A549 (cell line): Measurements from ENCODE around the gene XPNPEP3. TPM values are rescaled to one million over a fixed set of nuclear protein-coding genes. Genes with fewer than 3 reads are reported as not detected.

Source experiments
- ATAC-seq, 2 experiments: fragments of 200-7000 bp in 1 of 2; fragments of >200 bp in 1 of 2; cut with Nextera tagmentation in 1 of 2; cut with Tn5 transposase in 1 of 2; 3 replicates each; pipeline versions ENCODE4 v1.8.0 to v1.9.1; 2018 to 2020; ENCODE audit warnings: mild to moderate bottlenecking in 1 of 2, moderate library complexity in 1 of 2
- CTCF ChIA-PET: fragments of 300-600 bp; sonication (Branson Sonifier 250); formaldehyde crosslinking; extraction: SDS; loops from one replicate; lab custom pipeline; 2021; ENCODE audit warnings: antibody characterized with exemption, inconsistent platforms; lab: Yijun Ruan, JAX
- POLR2A ChIA-PET: fragments of 350-600 bp; formaldehyde crosslinking; extraction: SDS; loops from one replicate; lab custom pipeline; 2021; ENCODE audit warnings: antibody characterized with exemption, inconsistent platforms; lab: Yijun Ruan, JAX
- DNase-seq, 2 experiments: peaks; one replicate each; pipeline versions ENCODE4 v3.0.0 to v3.0.0-alpha.2; 2011 to 2016; ENCODE audit warnings: low read depth in 1 of 2, low spot score in 1 of 2
- FAIRE-seq: peaks from 2 replicates; lab custom pipeline; 2011; peaks lifted over from hg19 to GRCh38; lab: Jason Lieb, UNC
- H3K27ac ChIP-seq, 2 experiments: fragments of >200 bp; sonication (Bioruptor Twin); formaldehyde crosslinking; 3 replicates each; pipeline ENCODE4 v1.5.1; 2016 to 2017
- H3K4me1 ChIP-seq: fragments of >200 bp; sonication (Bioruptor Twin); formaldehyde crosslinking; 3 replicates; pipeline ENCODE4 v1.6.1; 2016
- H3K4me2 ChIP-seq: fragments of >200 bp; sonication (Bioruptor Twin); formaldehyde crosslinking; 3 replicates; pipeline ENCODE4 v1.6.1; 2016
- H3K4me3 ChIP-seq: fragments of >200 bp; sonication (Bioruptor Twin); formaldehyde crosslinking; 3 replicates; pipeline ENCODE4 v1.5.1; 2016
- H3K9me3 ChIP-seq: fragments of >200 bp; sonication (Bioruptor Twin); formaldehyde crosslinking; 3 replicates; pipeline ENCODE4 v1.6.1; 2016
- EHMT2 ChIP-seq: fragments of 200-600 bp; sonication (generic); IDR thresholded peaks from 2 replicates; pipeline ENCODE4 v1.6.1; 2016; ENCODE audit warnings: antibody characterized with exemption, low read depth, mild to moderate bottlenecking, moderate library complexity
- EP300 ChIP-seq, 2 experiments: fragments of >200 bp; sonication (Bioruptor Twin); formaldehyde crosslinking; IDR thresholded peaks; 2 replicates in 1 of 2; 3 replicates in 1 of 2; pipeline ENCODE4 v1.6.1; 2016 to 2017
- ESRRA ChIP-seq: fragments of 150-350 bp; IDR thresholded peaks from 2 replicates; pipeline ENCODE4 v1.6.1; 2014; ENCODE audit warnings: mild to moderate bottlenecking, low read length, borderline replicate concordance
- FOXS1 ChIP-seq: fragments of 250-450 bp; sonication (Bioruptor Pico); IDR thresholded peaks from 2 replicates; pipeline ENCODE4 v1.5.0; 2020; ENCODE audit warnings: mild to moderate bottlenecking, moderate library complexity
- GATA3 ChIP-seq: IDR thresholded peaks from 2 replicates; pipeline ENCODE4 v1.6.1; 2012; ENCODE audit warnings: borderline replicate concordance
- HOXA7 ChIP-seq: fragments of 250-450 bp; sonication (Bioruptor Pico); IDR thresholded peaks from 2 replicates; pipeline ENCODE4 v1.5.0; 2020; ENCODE audit warnings: mild to moderate bottlenecking, moderate library complexity
- HOXB5 ChIP-seq: fragments of 250-450 bp; sonication (Bioruptor Pico); IDR thresholded peaks from 2 replicates; pipeline ENCODE4 v1.5.0; 2020; ENCODE audit warnings: mild to moderate bottlenecking, moderate library complexity
- JUNB ChIP-seq: fragments of >200 bp; sonication (Bioruptor Twin); formaldehyde crosslinking; IDR thresholded peaks from 2 replicates; pipeline ENCODE4 v1.6.1; 2016
- KDM1A ChIP-seq: fragments of 200-600 bp; sonication (generic); IDR thresholded peaks from 2 replicates; pipeline ENCODE4 v1.6.1; 2016; ENCODE audit warnings: low read depth, mild to moderate bottlenecking
- MAZ ChIP-seq: fragments of 150-350 bp; IDR thresholded peaks from 2 replicates; pipeline ENCODE4 v1.6.1; 2014; ENCODE audit warnings: antibody characterized with exemption, low read depth, low read length, borderline replicate concordance
- NFE2L2 ChIP-seq: fragments of 150-350 bp; conservative IDR thresholded peaks from 2 replicates; pipeline ENCODE4 v1.6.1; 2014; ENCODE audit warnings: low read length
- NPAS2 ChIP-seq: fragments of 250-450 bp; sonication (Bioruptor Pico); IDR thresholded peaks from 2 replicates; pipeline ENCODE4 v1.8.0; 2022; ENCODE audit warnings: mild to moderate bottlenecking, moderate library complexity, borderline replicate concordance
- NR3C1 ChIP-seq: fragments of >200 bp; sonication (Bioruptor Twin); formaldehyde crosslinking; IDR thresholded peaks from 3 replicates; pipeline ENCODE4 v1.6.1; 2017
- PHF8 ChIP-seq: fragments of 200-600 bp; sonication (generic); IDR thresholded peaks from 2 replicates; pipeline ENCODE4 v1.6.1; 2016; ENCODE audit warnings: low read depth, mild to moderate bottlenecking, antibody characterized with exemption, moderate library complexity, borderline replicate concordance
- RAD21 ChIP-seq, 2 experiments: fragments of >200 bp in 1 of 2; sonication (Bioruptor Twin) in 1 of 2; formaldehyde crosslinking in 1 of 2; IDR thresholded peaks in 1 of 2; conservative IDR thresholded peaks in 1 of 2; 2 replicates in 1 of 2; 3 replicates in 1 of 2; pipeline ENCODE4 v1.6.1; 2012 to 2018; ENCODE audit warnings: inconsistent platforms in 1 of 2
- RFX5 ChIP-seq: fragments of 450-650 bp; IDR thresholded peaks from 2 replicates; pipeline ENCODE4 v1.7.1; 2014; ENCODE audit warnings: antibody characterized with exemption, mild to moderate bottlenecking, moderate library complexity
- TP53 ChIP-seq: fragments of 250-450 bp; sonication (Bioruptor Pico); IDR thresholded peaks from 2 replicates; pipeline ENCODE4 v1.5.0; 2021; ENCODE audit warnings: mild to moderate bottlenecking, moderate library complexity
- ZC3H11A ChIP-seq: fragments of 450-650 bp; IDR thresholded peaks from 2 replicates; pipeline ENCODE4 v1.6.1; 2014; ENCODE audit warnings: antibody characterized with exemption, mild to moderate bottlenecking
- ZNF302 ChIP-seq: fragments of 250-450 bp; sonication (Bioruptor Pico); IDR thresholded peaks from 2 replicates; pipeline ENCODE4 v1.9.0; 2021; ENCODE audit warnings: inconsistent platforms, mild to moderate bottlenecking, moderate library complexity
- WGBS: methylation state at CpG from one replicate; pipeline ENCODE4 v1.1.6; 2017; ENCODE audit errors: missing lambda C conversion rate; 5-methylcytosine and 5-hydroxymethylcytosine counted together
- polyA plus RNA-seq, 4 experiments: library from polyadenylated mRNA; depleted of rRNA in 3 of 4; stranded (reverse); fragments of >200 nt; fragmentation: RNase III in 1 of 4; extraction: RNeasy Plus Mini Kit Qiagen cat#74134 plus additional on column Dnase treatment in 1 of 4; gene quantifications; 2 replicates in 3 of 4; 3 replicates in 1 of 4; pipeline ENCODE4 v1.2.3, GENCODE V29; 2011 to 2017
- TF ChIP-seq, protein P1 (sequence below): fragments of 250-450 bp; sonication (Bioruptor Pico); IDR thresholded peaks from 2 replicates; pipeline ENCODE4 v1.5.0; 2021; ENCODE audit warnings: mild to moderate bottlenecking, moderate library complexity, borderline replicate concordance
- TF ChIP-seq, protein P2 (sequence below): fragments of 200-600 bp; sonication (generic); IDR thresholded peaks from 2 replicates; pipeline ENCODE4 v1.6.1; 2016; ENCODE audit warnings: antibody characterized with exemption, mild to moderate bottlenecking, moderate library complexity
- TF ChIP-seq, protein P3 (sequence below): fragments of >200 bp; sonication (Bioruptor Twin); formaldehyde crosslinking; IDR thresholded peaks from 3 replicates; pipeline ENCODE4 v1.5.1; 2016
- TF ChIP-seq, protein P4 (sequence below): fragments of >200 bp; sonication (Bioruptor Twin); formaldehyde crosslinking; IDR thresholded peaks from 3 replicates; pipeline ENCODE4 v1.6.1; 2016

The XPNPEP3 gene
- polyA plus RNA-seq, 2 of the 4 experiments (the other 2 are of a cell fraction): 12.7 to 23.3 TPM

DNA sequence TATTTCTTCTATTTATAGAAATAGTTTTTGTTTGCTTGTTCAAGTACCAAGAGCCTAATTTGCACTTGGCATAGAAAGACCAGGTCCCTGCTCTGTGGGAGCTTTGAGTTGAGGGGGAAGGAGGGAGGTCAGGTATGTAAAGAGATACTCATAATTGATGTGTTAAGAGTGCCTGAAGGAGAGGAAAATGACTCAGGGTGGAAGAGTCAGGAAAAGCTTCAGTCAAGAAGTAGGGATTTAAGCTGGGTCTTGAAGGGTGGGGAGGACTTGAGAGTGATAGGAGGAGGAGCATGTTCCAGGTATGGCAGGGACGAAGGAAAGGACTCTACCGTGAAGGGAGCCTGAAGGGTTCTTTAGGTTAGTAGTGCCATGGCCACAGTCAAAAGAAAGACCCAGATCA, 103.2 kb downstream of the XPNPEP3 start:
- Histone ChIP-seq H3K9me3 (no peaks in the 10 kb centered on the region), H3K4me1 (no peaks in the 10 kb centered on the region), H3K27ac (no peak overlapping the region), H3K4me2 (no peak overlapping the region), H3K4me3 (no peak overlapping the region)
- no peak for TF ChIP-seq FOXS1 (CRISPR knock-in tag)
- no peak for TF ChIP-seq RFX5
- TF ChIP-seq HOXA7: no peak
- no peak for TF ChIP-seq NFE2L2
- ChIA-PET POLR2A (interaction anchor here (0.5 to 1.4 kb wide), 4 partner anchors 8 to 967 kb away, joined by 3 to 15 read pairs (median 10); no protein-coding TSS in a partner anchor), CTCF (no interaction called here)
- DNase-seq (no peak), FAIRE-seq (no peak), ATAC-seq (no peak)
- WGBS: 94% methylated on average over 2 of the region's 2 CpGs

DNA sequence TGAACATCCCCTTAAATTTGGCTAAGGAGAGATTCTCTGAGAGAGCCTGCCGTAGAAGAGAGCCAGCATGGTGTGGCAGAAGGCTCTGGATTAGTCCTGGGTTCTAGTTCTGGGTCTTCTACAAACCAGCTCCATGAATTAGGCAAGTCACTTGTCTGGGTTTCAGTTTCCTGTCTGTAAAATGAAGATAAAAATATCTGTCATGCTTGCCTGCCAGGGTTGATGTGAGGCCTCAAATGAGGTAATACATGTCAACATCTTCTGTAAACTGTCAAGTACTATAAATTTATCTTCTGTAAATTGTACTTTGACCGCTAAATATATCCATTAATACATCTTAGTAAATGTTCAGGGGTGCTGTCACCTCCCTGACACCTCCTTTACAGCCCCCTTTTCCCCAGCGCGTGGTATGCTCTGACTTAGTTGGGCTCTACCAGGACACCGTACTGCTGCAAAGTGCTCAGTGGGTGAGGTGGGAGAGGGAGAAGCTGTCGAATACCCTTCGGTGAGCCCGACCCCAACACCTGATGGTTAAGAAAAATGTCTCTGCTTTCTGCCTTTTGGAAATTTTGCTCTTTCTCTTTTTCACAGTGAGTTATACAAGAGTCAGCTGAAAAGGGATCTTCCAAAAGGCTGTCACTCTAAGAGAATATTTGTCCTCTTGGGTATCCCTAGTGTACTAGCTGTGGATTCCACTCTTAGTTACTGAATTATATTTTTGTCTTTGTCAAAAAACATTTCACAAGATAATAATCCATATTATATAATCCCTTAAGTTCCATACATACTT, 109.2 kb downstream of the XPNPEP3 start:
- POLR2A ChIA-PET: interaction anchor here (0.5 to 1.3 kb wide), 2 partner anchors 15 to 821 kb away, joined by 3 to 5 read pairs; partner anchors contain the start of gene RBX1
- Histone ChIP-seq H3K9me3 (no peaks in the 10 kb centered on the region), H3K4me2 (no peak overlapping the region), H3K4me1 (no peaks in the 10 kb centered on the region), H3K4me3 (no peak overlapping the region), H3K27ac (no peak overlapping the region)
- TF ChIP-seq ZNF302 (no peak), MAZ (no peak), NPAS2 (no peak), PHF8 (no peak), RAD21 (conservative IDR thresholded peaks at IDR 0.05 in 1 of 2, IDR thresholded peaks at IDR 0.05 in 1 of 2) (no peak)
- TF ChIP-seq, protein P1, sequence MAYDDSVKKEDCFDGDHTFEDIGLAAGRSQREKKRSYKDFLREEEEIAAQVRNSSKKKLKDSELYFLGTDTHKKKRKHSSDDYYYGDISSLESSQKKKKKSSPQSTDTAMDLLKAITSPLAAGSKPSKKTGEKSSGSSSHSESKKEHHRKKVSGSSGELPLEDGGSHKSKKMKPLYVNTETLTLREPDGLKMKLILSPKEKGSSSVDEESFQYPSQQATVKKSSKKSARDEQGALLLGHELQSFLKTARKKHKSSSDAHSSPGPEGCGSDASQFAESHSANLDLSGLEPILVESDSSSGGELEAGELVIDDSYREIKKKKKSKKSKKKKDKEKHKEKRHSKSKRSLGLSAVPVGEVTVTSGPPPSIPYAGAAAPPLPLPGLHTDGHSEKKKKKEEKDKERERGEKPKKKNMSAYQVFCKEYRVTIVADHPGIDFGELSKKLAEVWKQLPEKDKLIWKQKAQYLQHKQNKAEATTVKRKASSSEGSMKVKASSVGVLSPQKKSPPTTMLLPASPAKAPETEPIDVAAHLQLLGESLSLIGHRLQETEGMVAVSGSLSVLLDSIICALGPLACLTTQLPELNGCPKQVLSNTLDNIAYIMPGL (CRISPR knock-in tag): no peak
- CTCF ChIA-PET: interaction anchor here (0.5 to 1.6 kb wide), 3 partner anchors 13 to 300 kb away, joined by 3 to 6 read pairs (median 3); no protein-coding TSS in a partner anchor
- DNase-seq (no peak), ATAC-seq (no peak), FAIRE-seq (no peak)
- 94% methylated on average over 8 of the region's 8 CpGs for WGBS

DNA sequence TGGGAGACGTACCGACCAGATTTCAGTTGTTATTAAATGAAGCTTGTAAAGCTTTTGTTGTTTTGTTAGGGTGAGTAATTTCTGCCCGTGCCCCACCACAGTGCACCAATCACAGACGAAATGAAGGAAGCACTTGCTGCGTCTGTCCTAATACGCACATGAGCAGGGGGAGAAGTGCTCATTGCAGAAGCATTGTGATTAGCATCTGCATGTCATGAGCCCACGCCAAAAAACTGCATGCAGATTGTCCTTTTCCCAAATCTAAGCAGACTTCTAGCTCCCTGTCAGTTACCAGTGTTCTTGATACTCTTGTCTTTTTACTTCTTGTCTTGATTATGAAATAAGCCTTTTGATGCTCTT, 109.8 kb downstream of the XPNPEP3 start:
- no peak for ATAC-seq
- Histone ChIP-seq H3K4me3 (no peak overlapping the region), H3K4me1 (no peaks in the 10 kb centered on the region), H3K9me3 (no peaks in the 10 kb centered on the region), H3K4me2 (no peak overlapping the region), H3K27ac (no peak overlapping the region)
- FAIRE-seq: no peak
- ChIA-PET CTCF (interaction anchor here (0.5 to 1.6 kb wide), 2 partner anchors 12 to 300 kb away, joined by 3 to 6 read pairs; no protein-coding TSS in a partner anchor), POLR2A (interaction anchor here (1.3 kb wide), 1 partner anchor 15 kb away, joined by 5 read pairs; the partner anchor contains the start of gene RBX1)
- 83% methylated on average over 7 of the region's 7 CpGs for WGBS
- DNase-seq: no peak
- TF ChIP-seq JUNB: no peak
- TF ChIP-seq NR3C1: no peak
- TF ChIP-seq HOXB5 (CRISPR knock-in tag): no peak
- TF ChIP-seq GATA3: no peak
- TF ChIP-seq ESRRA: no peak
- TF ChIP-seq, protein P2, sequence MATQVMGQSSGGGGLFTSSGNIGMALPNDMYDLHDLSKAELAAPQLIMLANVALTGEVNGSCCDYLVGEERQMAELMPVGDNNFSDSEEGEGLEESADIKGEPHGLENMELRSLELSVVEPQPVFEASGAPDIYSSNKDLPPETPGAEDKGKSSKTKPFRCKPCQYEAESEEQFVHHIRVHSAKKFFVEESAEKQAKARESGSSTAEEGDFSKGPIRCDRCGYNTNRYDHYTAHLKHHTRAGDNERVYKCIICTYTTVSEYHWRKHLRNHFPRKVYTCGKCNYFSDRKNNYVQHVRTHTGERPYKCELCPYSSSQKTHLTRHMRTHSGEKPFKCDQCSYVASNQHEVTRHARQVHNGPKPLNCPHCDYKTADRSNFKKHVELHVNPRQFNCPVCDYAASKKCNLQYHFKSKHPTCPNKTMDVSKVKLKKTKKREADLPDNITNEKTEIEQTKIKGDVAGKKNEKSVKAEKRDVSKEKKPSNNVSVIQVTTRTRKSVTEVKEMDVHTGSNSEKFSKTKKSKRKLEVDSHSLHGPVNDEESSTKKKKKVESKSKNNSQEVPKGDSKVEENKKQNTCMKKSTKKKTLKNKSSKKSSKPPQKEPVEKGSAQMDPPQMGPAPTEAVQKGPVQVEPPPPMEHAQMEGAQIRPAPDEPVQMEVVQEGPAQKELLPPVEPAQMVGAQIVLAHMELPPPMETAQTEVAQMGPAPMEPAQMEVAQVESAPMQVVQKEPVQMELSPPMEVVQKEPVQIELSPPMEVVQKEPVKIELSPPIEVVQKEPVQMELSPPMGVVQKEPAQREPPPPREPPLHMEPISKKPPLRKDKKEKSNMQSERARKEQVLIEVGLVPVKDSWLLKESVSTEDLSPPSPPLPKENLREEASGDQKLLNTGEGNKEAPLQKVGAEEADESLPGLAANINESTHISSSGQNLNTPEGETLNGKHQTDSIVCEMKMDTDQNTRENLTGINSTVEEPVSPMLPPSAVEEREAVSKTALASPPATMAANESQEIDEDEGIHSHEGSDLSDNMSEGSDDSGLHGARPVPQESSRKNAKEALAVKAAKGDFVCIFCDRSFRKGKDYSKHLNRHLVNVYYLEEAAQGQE: no peak
- TF ChIP-seq, protein P3, sequence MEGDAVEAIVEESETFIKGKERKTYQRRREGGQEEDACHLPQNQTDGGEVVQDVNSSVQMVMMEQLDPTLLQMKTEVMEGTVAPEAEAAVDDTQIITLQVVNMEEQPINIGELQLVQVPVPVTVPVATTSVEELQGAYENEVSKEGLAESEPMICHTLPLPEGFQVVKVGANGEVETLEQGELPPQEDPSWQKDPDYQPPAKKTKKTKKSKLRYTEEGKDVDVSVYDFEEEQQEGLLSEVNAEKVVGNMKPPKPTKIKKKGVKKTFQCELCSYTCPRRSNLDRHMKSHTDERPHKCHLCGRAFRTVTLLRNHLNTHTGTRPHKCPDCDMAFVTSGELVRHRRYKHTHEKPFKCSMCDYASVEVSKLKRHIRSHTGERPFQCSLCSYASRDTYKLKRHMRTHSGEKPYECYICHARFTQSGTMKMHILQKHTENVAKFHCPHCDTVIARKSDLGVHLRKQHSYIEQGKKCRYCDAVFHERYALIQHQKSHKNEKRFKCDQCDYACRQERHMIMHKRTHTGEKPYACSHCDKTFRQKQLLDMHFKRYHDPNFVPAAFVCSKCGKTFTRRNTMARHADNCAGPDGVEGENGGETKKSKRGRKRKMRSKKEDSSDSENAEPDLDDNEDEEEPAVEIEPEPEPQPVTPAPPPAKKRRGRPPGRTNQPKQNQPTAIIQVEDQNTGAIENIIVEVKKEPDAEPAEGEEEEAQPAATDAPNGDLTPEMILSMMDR: no peak
- no peak for TF ChIP-seq PHF8
- TF ChIP-seq EHMT2: no peak
- no peak for TF ChIP-seq EP300 (IDR thresholded peaks at IDR 0.05)
- TF ChIP-seq, protein P4, sequence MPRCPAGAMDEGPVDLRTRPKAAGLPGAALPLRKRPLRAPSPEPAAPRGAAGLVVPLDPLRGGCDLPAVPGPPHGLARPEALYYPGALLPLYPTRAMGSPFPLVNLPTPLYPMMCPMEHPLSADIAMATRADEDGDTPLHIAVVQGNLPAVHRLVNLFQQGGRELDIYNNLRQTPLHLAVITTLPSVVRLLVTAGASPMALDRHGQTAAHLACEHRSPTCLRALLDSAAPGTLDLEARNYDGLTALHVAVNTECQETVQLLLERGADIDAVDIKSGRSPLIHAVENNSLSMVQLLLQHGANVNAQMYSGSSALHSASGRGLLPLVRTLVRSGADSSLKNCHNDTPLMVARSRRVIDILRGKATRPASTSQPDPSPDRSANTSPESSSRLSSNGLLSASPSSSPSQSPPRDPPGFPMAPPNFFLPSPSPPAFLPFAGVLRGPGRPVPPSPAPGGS: no peak
- no peak for TF ChIP-seq TP53 (CRISPR knock-in tag)
- no peak for TF ChIP-seq KDM1A
- no peak for TF ChIP-seq ZC3H11A
